Measurements from ENCODE around the gene MRPL2.

The MRPL2 gene

GRCh38 chr6:43070028-43070632, 10.9 kb upstream of the MRPL2 start:
- no peak overlapping the region for H3K4me3 Mint-ChIP-seq
- peaks cover 52% of the 10 kb centered on the region for H3K36me3 Mint-ChIP-seq
- H3K4me1 Mint-ChIP-seq, result no peaks in the 10 kb centered on the region
- H3K9me3 Mint-ChIP-seq, result no peaks in the 10 kb centered on the region
- no peaks in the 10 kb centered on the region for H3K27me3 Mint-ChIP-seq
- H3K27ac Mint-ChIP-seq, result no peak overlapping the region
- ATAC-seq, result peak; percentile 50

GRCh38 chr6:43062818-43063217, 3.6 kb upstream of the MRPL2 start:
- ATAC-seq, result no peak
- Mint-ChIP-seq H3K9me3 (no peaks in the 10 kb centered on the region), H3K27me3 (no peaks in the 10 kb centered on the region), H3K4me3 (no peak overlapping the region), H3K27ac (no peak overlapping the region), H3K4me1 (peaks cover 30% of the 10 kb centered on the region), H3K36me3 (peaks cover 34% of the 10 kb centered on the region)

- peaks cover 32% of the 10 kb centered on the region for H3K4me1 Mint-ChIP-seq
- peaks cover 33% of the 10 kb centered on the region for H3K36me3 Mint-ChIP-seq
- H3K27me3 Mint-ChIP-seq, result no peaks in the 10 kb centered on the region
- no peak overlapping the region for H3K27ac Mint-ChIP-seq
- no peak overlapping the region for H3K4me3 Mint-ChIP-seq
- H3K9me3 Mint-ChIP-seq, result no peaks in the 10 kb centered on the region
- ATAC-seq, result no peak
Observed at GRCh38 chr6:43061861-43062260, 2.6 kb upstream of the MRPL2 start.

- Mint-ChIP-seq H3K36me3 (peaks cover 29% of the 10 kb centered on the region), H3K27me3 (no peaks in the 10 kb centered on the region), H3K9me3 (no peaks in the 10 kb centered on the region), H3K4me3 (peak overlapping the region; percentile 48), H3K27ac (no peak overlapping the region), H3K4me1 (peaks cover 32% of the 10 kb centered on the region)
- ATAC-seq, result no peak
Observed at GRCh38 chr6:43060755-43061633, 1.8 kb upstream of the MRPL2 start.

GRCh38 chr6:43060034-43060754, 960 bp upstream of the MRPL2 start:
- Mint-ChIP-seq H3K27ac (peak overlapping the region; percentile 99), H3K4me1 (peaks cover 32% of the 10 kb centered on the region), H3K9me3 (no peaks in the 10 kb centered on the region), H3K27me3 (no peaks in the 10 kb centered on the region), H3K4me3 (peak overlapping the region; percentile 93), H3K36me3 (peaks cover 31% of the 10 kb centered on the region)
- no peak for ATAC-seq

GRCh38 chr6:43058531-43058930, 703 bp downstream of the MRPL2 start:
- peaks cover 41% of the 10 kb centered on the region for H3K4me1 Mint-ChIP-seq
- ATAC-seq, result no peak
- H3K27ac Mint-ChIP-seq, result peak overlapping the region; percentile 99
- H3K27me3 Mint-ChIP-seq, result no peaks in the 10 kb centered on the region
- peak overlapping the region; percentile 93 for H3K4me3 Mint-ChIP-seq
- H3K36me3 Mint-ChIP-seq, result peaks cover 24% of the 10 kb centered on the region
- H3K9me3 Mint-ChIP-seq, result no peaks in the 10 kb centered on the region

- peaks cover 60% of the 10 kb centered on the region for H3K4me1 Mint-ChIP-seq
- H3K36me3 Mint-ChIP-seq, result peaks cover 32% of the 10 kb centered on the region
- H3K27ac Mint-ChIP-seq, result no peak overlapping the region
- ATAC-seq, result no peak
- no peak overlapping the region for H3K4me3 Mint-ChIP-seq
- H3K27me3 Mint-ChIP-seq, result no peaks in the 10 kb centered on the region
- no peaks in the 10 kb centered on the region for H3K9me3 Mint-ChIP-seq
Observed at GRCh38 chr6:43055966-43056365, 3.3 kb downstream of the MRPL2 start.

- no peak for ATAC-seq
- Mint-ChIP-seq H3K27ac (peak overlapping the region; percentile 96), H3K4me3 (peak overlapping the region; percentile 98), H3K27me3 (no peaks in the 10 kb centered on the region), H3K4me1 (peaks cover 54% of the 10 kb centered on the region), H3K36me3 (peaks cover 47% of the 10 kb centered on the region), H3K9me3 (no peaks in the 10 kb centered on the region)
Observed at GRCh38 chr6:43054206-43054943, 4.9 kb downstream of the MRPL2 start.

GRCh38 chr6:43053545-43054205, 5.6 kb downstream of the MRPL2 start, which contains the start of gene CUL7:
CUL7 (minus strand) TSS chr6:43053851; CDS start chr6:43052788, 1,063 bp downstream.
- Mint-ChIP-seq H3K4me3 (peak within 1 kb of the TSS; percentile 98), H3K27ac (peak within 1 kb of the TSS; percentile 96), H3K9me3 (no peaks in the 10 kb centered on the region), H3K4me1 (peaks cover 51% of the 10 kb centered on the region), H3K27me3 (no peaks in the 10 kb centered on the region), H3K36me3 (peaks cover 51% of the 10 kb centered on the region)
- peak; percentile 98 for ATAC-seq

- Mint-ChIP-seq H3K27me3 (no peaks in the 10 kb centered on the region), H3K36me3 (peaks cover 51% of the 10 kb centered on the region), H3K4me3 (peak overlapping the region; percentile 98), H3K9me3 (no peaks in the 10 kb centered on the region), H3K27ac (peak overlapping the region; percentile 96), H3K4me1 (peaks cover 44% of the 10 kb centered on the region)
- peak; percentile 24 for ATAC-seq
Observed at GRCh38 chr6:43052842-43053544, 6.2 kb downstream of the MRPL2 start.

- Mint-ChIP-seq H3K4me1 (peaks cover 41% of the 10 kb centered on the region), H3K4me3 (peak overlapping the region; percentile 98), H3K27ac (peak overlapping the region; percentile 96), H3K9me3 (no peaks in the 10 kb centered on the region), H3K27me3 (no peaks in the 10 kb centered on the region), H3K36me3 (peaks cover 51% of the 10 kb centered on the region)
- no peak for ATAC-seq
Observed at GRCh38 chr6:43052225-43052841, 6.9 kb downstream of the MRPL2 start.

GRCh38 chr6:43050981-43051380, 8.3 kb downstream of the MRPL2 start:
- H3K9me3 Mint-ChIP-seq, result no peaks in the 10 kb centered on the region
- H3K36me3 Mint-ChIP-seq, result peaks cover 59% of the 10 kb centered on the region
- H3K4me3 Mint-ChIP-seq, result no peak overlapping the region
- ATAC-seq, result no peak
- peaks cover 41% of the 10 kb centered on the region for H3K4me1 Mint-ChIP-seq
- H3K27ac Mint-ChIP-seq, result peak overlapping the region; percentile 96
- H3K27me3 Mint-ChIP-seq, result no peaks in the 10 kb centered on the region

GRCh38 chr6:43047998-43048397, 11.2 kb downstream of the MRPL2 start:
- no peak overlapping the region for H3K4me3 Mint-ChIP-seq
- H3K9me3 Mint-ChIP-seq, result no peaks in the 10 kb centered on the region
- H3K4me1 Mint-ChIP-seq, result peaks cover 27% of the 10 kb centered on the region
- no peaks in the 10 kb centered on the region for H3K27me3 Mint-ChIP-seq
- peaks cover 75% of the 10 kb centered on the region for H3K36me3 Mint-ChIP-seq
- H3K27ac Mint-ChIP-seq, result no peak overlapping the region
- ATAC-seq, result no peak
